K562 (cell line): ENCODE measurements around the gene PTPRE. TPM values are rescaled to one million over a fixed set of nuclear protein-coding genes. Genes with fewer than 3 reads are reported as not detected.

Experiments used
- ATAC-seq: fragments of 200-7000 bp; cut with Tn5 transposase; 3 replicates; pipeline ENCODE4 v1.9.1; 2020; ENCODE audit warnings: moderate library complexity
- BruUV-seq: library from RNA; stranded (reverse); fragments of 400-500 nt; replicated peaks from 2 replicates; lab custom pipeline; 2021; lab: Mats Ljungman, UMichigan
- CTCF ChIA-PET: fragments of 300-600 bp; formaldehyde crosslinking; extraction: SDS; loops from one replicate; lab custom pipeline; 2021; ENCODE audit warnings: low intra/inter-chr PET ratio; lab: Yijun Ruan, JAX
- POLR2A ChIA-PET: fragments of 300-600, 350-650 bp; sonication (Branson Sonifier 250); formaldehyde crosslinking; extraction: SDS; loops from one replicate; lab custom pipeline; 2021; ENCODE audit warnings: antibody characterized with exemption, inconsistent platforms; lab: Yijun Ruan, JAX
- DNase-seq, 4 experiments: peaks; one replicate each; pipeline versions ENCODE4 v3.0.0 to v3.0.0-alpha.2; 2011 to 2018; ENCODE audit warnings: low spot score in 3 of 4, mixed read lengths in 3 of 4; ENCODE audit errors: extremely low read depth in 1 of 4
- FAIRE-seq: peaks from 2 replicates; lab custom pipeline; 2011; peaks lifted over from hg19 to GRCh38; lab: Jason Lieb, UNC
- H2AFZ ChIP-seq: 2 replicates; pipeline ENCODE4 v1.6.0; 2011; ENCODE audit warnings: low read depth, low read length, control low read depth, inconsistent platforms
- H3K27ac ChIP-seq: fragments of 200-600 bp; 3 replicates; pipeline ENCODE4 v1.8.0; 2011; ENCODE audit warnings: low read depth, mild to moderate bottlenecking, control low read depth, inconsistent platforms, low read length, moderate library complexity, mixed read lengths; ENCODE audit errors: extremely low read depth
- H3K27me3 ChIP-seq, 2 experiments: fragments of 300-600 bp in 1 of 2; 2 replicates in 1 of 2; 3 replicates in 1 of 2; pipeline versions ENCODE4 v1.6.0 to v1.8.0; 2011; ENCODE audit warnings: inconsistent platforms in 2 of 2, low read length in 2 of 2, mild to moderate bottlenecking in 1 of 2, mixed read lengths in 1 of 2, moderate library complexity in 1 of 2; ENCODE audit not compliant: control insufficient read depth in 2 of 2, insufficient read depth in 2 of 2
- H3K36me3 ChIP-seq: fragments of 300-600 bp; 3 replicates; pipeline ENCODE4 v1.8.0; 2011; ENCODE audit warnings: mild to moderate bottlenecking, low read length, inconsistent platforms; ENCODE audit not compliant: control insufficient read depth, insufficient read depth
- H3K4me1 ChIP-seq, 2 experiments: fragments of 200-600 bp in 1 of 2; replicated peaks in 1 of 2; 2 replicates in 1 of 2; 3 replicates in 1 of 2; pipeline versions ENCODE4 v1.5.1 to v1.8.0; 2011; ENCODE audit warnings: inconsistent platforms in 2 of 2, low read length in 2 of 2, mild to moderate bottlenecking in 1 of 2, mixed read lengths in 1 of 2, moderate library complexity in 1 of 2; ENCODE audit not compliant: control insufficient read depth in 2 of 2, insufficient read depth in 2 of 2
- H3K4me2 ChIP-seq: 2 replicates; pipeline ENCODE4 v1.6.1; 2011; ENCODE audit warnings: low read length, control low read depth, inconsistent platforms, mixed read lengths; ENCODE audit not compliant: insufficient read depth
- H3K4me3 ChIP-seq: fragments of 200-600 bp; sonication (generic), shearing (Covaris generic); 2 replicates; pipeline ENCODE4 v1.5.1; 2016; ENCODE audit warnings: control low read depth, inconsistent platforms
- H3K79me2 ChIP-seq: fragments of 200-600 bp; 3 replicates; pipeline ENCODE4 v1.8.0; 2011; ENCODE audit warnings: low read length, inconsistent platforms; ENCODE audit not compliant: control insufficient read depth, insufficient read depth
- H3K9ac ChIP-seq, 2 experiments: 2 replicates each; pipeline versions ENCODE4 v1.6.0 to v1.6.1; 2011; ENCODE audit warnings: low read depth in 2 of 2, low read length in 2 of 2, control low read depth in 1 of 2, inconsistent platforms in 1 of 2, mild to moderate bottlenecking in 1 of 2, mixed read lengths in 1 of 2; ENCODE audit not compliant: insufficient read depth in 1 of 2
- H3K9me1 ChIP-seq: one replicate; pipeline ENCODE4 v1.6.0; 2011; ENCODE audit warnings: inconsistent platforms, mild to moderate bottlenecking, low read length, moderate library complexity; ENCODE audit not compliant: control insufficient read depth, insufficient read depth
- H3K9me3 ChIP-seq: replicated peaks from 2 replicates; pipeline ENCODE4 v1.5.1; 2011; ENCODE audit warnings: low read depth, low read length, inconsistent platforms; ENCODE audit not compliant: control insufficient read depth, insufficient read depth
- H4K20me1 ChIP-seq: replicated peaks from 2 replicates; pipeline ENCODE4 v1.6.1; 2011; ENCODE audit warnings: low read length, inconsistent platforms, mixed read lengths; ENCODE audit not compliant: control insufficient read depth, insufficient read depth
- CREB3 ChIP-seq: fragments of 450-650 bp; conservative IDR thresholded peaks from 2 replicates; pipeline ENCODE4 v1.6.1; 2016; ENCODE audit warnings: missing genetic modification characterization, low read depth, mild to moderate bottlenecking, missing compliant biosample characterization, moderate library complexity
- CSDE1 ChIP-seq, 2 experiments: fragments of 450-650 bp; IDR thresholded peaks; 2 replicates each; pipeline ENCODE4 v1.6.1; 2016; ENCODE audit warnings: mild to moderate bottlenecking in 1 of 2
- ELF1 ChIP-seq: fragments of 200-800 bp; sonication (Bioruptor generic); IDR thresholded peaks from 2 replicates; pipeline ENCODE4 v1.6.1; 2016; ENCODE audit warnings: missing genetic modification characterization, missing compliant biosample characterization
- ESRRA ChIP-seq: fragments of 450-650 bp; IDR thresholded peaks from 2 replicates; pipeline ENCODE4 v1.6.1; 2014; ENCODE audit warnings: low read depth, mild to moderate bottlenecking, moderate library complexity, borderline replicate concordance
- FOS ChIP-seq: IDR thresholded peaks from 3 replicates; pipeline ENCODE4 v1.6.1; 2011; ENCODE audit not compliant: insufficient read length; ENCODE audit errors: extremely low read depth
- FUS ChIP-seq: fragments of 200-400 bp; formaldehyde crosslinking; optimal IDR thresholded peaks from 2 replicates; pipeline ENCODE3; 2017; ENCODE audit warnings: low read depth, low read length
- GATAD2A ChIP-seq: fragments of 450-650 bp; IDR thresholded peaks from 2 replicates; pipeline ENCODE4 v1.6.1; 2017
- JUND ChIP-seq, 2 experiments: IDR thresholded peaks; 2 replicates in 1 of 2; 3 replicates in 1 of 2; pipeline ENCODE4 v1.6.1; 2011; ENCODE audit warnings: borderline replicate concordance in 2 of 2, low read depth in 2 of 2, low read length in 2 of 2, improper control_type of control experiment in 1 of 2, missing biosample characterization in 1 of 2, missing genetic modification characterization in 1 of 2, missing genetic modification reagents in 1 of 2
- MED1 ChIP-seq: sonication (generic); formaldehyde crosslinking; IDR thresholded peaks from 2 replicates; pipeline ENCODE4 v1.8.1; 2023; ENCODE audit warnings: missing genetic modification reagents, borderline replicate concordance
- NUFIP1 ChIP-seq: fragments of 450-650 bp; IDR thresholded peaks from 2 replicates; pipeline ENCODE4 v1.6.1; 2018; ENCODE audit not compliant: partially characterized antibody
- POLR2AphosphoS2 ChIP-seq: IDR thresholded peaks from 2 replicates; pipeline ENCODE4 v1.6.1; 2012; ENCODE audit warnings: low read length, improper control_type of control experiment
- RBM17 ChIP-seq: fragments of 200-400 bp; formaldehyde crosslinking; IDR thresholded peaks from 2 replicates; pipeline ENCODE4 v1.6.1; 2017; ENCODE audit warnings: low read depth, mild to moderate bottlenecking, low read length, borderline replicate concordance
- RUNX1 ChIP-seq: sonication (generic); IDR thresholded peaks from 2 replicates; pipeline ENCODE4 v1.6.1; 2016; ENCODE audit warnings: antibody characterized with exemption, low read depth
- SETDB1 ChIP-seq: IDR thresholded peaks from one replicate; pipeline ENCODE4 v1.6.1; 2012; ENCODE audit warnings: low read length, control low read depth, inconsistent platforms
- SIX5 ChIP-seq, 2 experiments: IDR thresholded peaks; 2 replicates each; pipeline ENCODE4 v1.6.1; 2011; ENCODE audit warnings: low read length in 2 of 2, borderline replicate concordance in 1 of 2, low read depth in 1 of 2, mild to moderate bottlenecking in 1 of 2, moderate library complexity in 1 of 2; ENCODE audit not compliant: insufficient read depth in 1 of 2
- THRB ChIP-seq: fragments of 450-650 bp; formaldehyde crosslinking; conservative IDR thresholded peaks from 2 replicates; pipeline ENCODE4 v1.4.0; 2022; ENCODE audit warnings: mild to moderate bottlenecking, missing genetic modification characterization
- ZBTB5 ChIP-seq: fragments of 450-650 bp; IDR thresholded peaks from 2 replicates; pipeline ENCODE4 v1.6.1; 2017; ENCODE audit warnings: antibody characterized with exemption
- ZFPM2 ChIP-seq: fragments of 250-450 bp; sonication (Bioruptor Pico); IDR thresholded peaks from 2 replicates; pipeline ENCODE4 v1.5.1; 2022; ENCODE audit warnings: mild to moderate bottlenecking
- ZNF699 ChIP-seq: fragments of 250-450 bp; sonication (Bioruptor Pico); IDR thresholded peaks from 2 replicates; pipeline ENCODE4 v1.8.0; 2021; ENCODE audit warnings: mild to moderate bottlenecking, moderate library complexity; ENCODE audit not compliant: insufficient replicate concordance
- WGBS: fragments of 100-300 bp; shearing (Covaris generic); methylation state at CpG from one replicate; pipeline ENCODE4 v1.1.6; 2016; ENCODE audit warnings: low coverage, mixed read lengths; ENCODE audit not compliant: insufficient coverage; ENCODE audit errors: missing lambda C conversion rate; 5-methylcytosine and 5-hydroxymethylcytosine counted together
- in situ Hi-C: fragments of 300-500 bp; cut with MboI; formaldehyde crosslinking; loops from 4 replicates; pipeline ENCODE4 v1.15.0; 2018; ENCODE audit warnings: inconsistent platforms, mixed read lengths
- intact Hi-C: fragments of 100-400 bp; cut with micrococcal nuclease; formaldehyde crosslinking; loops from 2 replicates; pipeline ENCODE4 v1.14.2; 2022
- polyA plus RNA-seq, 8 experiments: library from polyadenylated mRNA; depleted of rRNA in 4 of 8; stranded (reverse) in 5 of 8; unstranded in 3 of 8; fragments of >200 nt; fragmentation: Nextera tagmentation in 2 of 8; fragmentation: Illumina TruSeq in 1 of 8; extraction: Ambion mirVana in 2 of 8; extraction: Trizol in 1 of 8; gene quantifications; 2 replicates each; pipeline versions ENCODE4 v1.2.1 to v1.2.3, GENCODE V29; 2011 to 2014; ENCODE audit warnings: inconsistent platforms in 1 of 8, missing spikeins in 1 of 8
- total RNA-seq, 7 experiments: library from RNA; depleted of rRNA in 6 of 7; stranded (reverse); fragments of >200 nt in 6 of 7; fragmentation: Illumina TruSeq in 2 of 7; extraction: Trizol in 2 of 7; gene quantifications; 2 replicates each; pipeline versions ENCODE4 v1.2.1 to v1.2.3, GENCODE V29; 2011 to 2021; ENCODE audit warnings: low replicate concordance in 1 of 7

The PTPRE gene
- total and polyA plus RNA-seq, 9 of the 15 experiments (the other 6 are each of a cell fraction or from before 2014, with no cell fraction given) = 0.01 to 0.13 (median 0.04) TPM; not detected in 4

GRCh38 chr10:127916826-127917225 is 9.9 kb downstream of the PTPRE start (continued):
- no peak for TF ChIP-seq ZFPM2 (CRISPR knock-in tag)

GRCh38 chr10:127918572-127918971 is 11.7 kb downstream of the PTPRE start:
- in situ Hi-C loops = no loop called here
- no peak overlapping the region for H2AFZ ChIP-seq
- H3K27ac ChIP-seq = no peak overlapping the region
- H4K20me1 ChIP-seq = no peaks in the 10 kb centered on the region
- ATAC-seq (no peak), DNase-seq (no peak), FAIRE-seq (no peak)
- no peaks in the 10 kb centered on the region; a peak in 1 of 5 replicates for H3K27me3 ChIP-seq
- no TSS peak for BruUV-seq
- no peak overlapping the region for H3K4me3 ChIP-seq
- intact Hi-C loops = no loop called here
- no peak overlapping the region for H3K9ac ChIP-seq
- H3K4me2 ChIP-seq = no peak overlapping the region
- H3K9me1 ChIP-seq = no peaks in the 10 kb centered on the region
- no peaks in the 10 kb centered on the region for H3K79me2 ChIP-seq
- WGBS = 0% methylated on average over 4 of the region's 5 CpGs
- ChIA-PET POLR2A (no interaction called here), CTCF (no interaction called here)
- no peaks in the 10 kb centered on the region for H3K4me1 ChIP-seq
- H3K36me3 ChIP-seq = no peaks in the 10 kb centered on the region
- H3K9me3 ChIP-seq = no peaks in the 10 kb centered on the region
- no peak for TF ChIP-seq ELF1 (tag)
- no peak for TF ChIP-seq GATAD2A
- TF ChIP-seq CSDE1 (IDR thresholded peaks at IDR 0.05) = no peak
- no peak for TF ChIP-seq RUNX1
- no peak for TF ChIP-seq POLR2AphosphoS2
- TF ChIP-seq ZBTB5 = no peak
- TF ChIP-seq CREB3 (tag) = no peak
- TF ChIP-seq ZNF699 = no peak
- no peak for TF ChIP-seq MED1 (CRISPR knock-in tag)
- TF ChIP-seq FOS = no peak
- no peak for TF ChIP-seq FUS
- no peak for TF ChIP-seq SIX5 (IDR thresholded peaks at IDR 0.05; ENCODE audit: borderline replicate concordance in 1 of 2, insufficient read depth in 1 of 2, low read depth in 1 of 2, low read length in 2 of 2)
- TF ChIP-seq RBM17 = no peak
- TF ChIP-seq NUFIP1 = no peak
- no peak for TF ChIP-seq JUND (IDR thresholded peaks at IDR 0.05; ENCODE audit: borderline replicate concordance, low read depth, low read length)
- TF ChIP-seq JUND (tag; IDR thresholded peaks at IDR 0.05; ENCODE audit: borderline replicate concordance, low read depth, low read length) = no peak
- TF ChIP-seq ESRRA = no peak
- TF ChIP-seq THRB = no peak
- TF ChIP-seq SETDB1 = no peak
